HG02642 (cell line): ENCODE results near the gene FHAD1.

Source experiments
- ATAC-seq: cut with Tn5 transposase; IDR thresholded peaks from one replicate; pipeline ENCODE4 v1.9.1; 2021; ENCODE audit warnings: mild to moderate bottlenecking; ENCODE audit not compliant: unreplicated experiment, poor library complexity

The FHAD1 gene

GRCh38 chr1:15323351-15323988 lies 76.4 kb downstream of the FHAD1 start:
- ATAC-seq: peak; percentile 56

DNA sequence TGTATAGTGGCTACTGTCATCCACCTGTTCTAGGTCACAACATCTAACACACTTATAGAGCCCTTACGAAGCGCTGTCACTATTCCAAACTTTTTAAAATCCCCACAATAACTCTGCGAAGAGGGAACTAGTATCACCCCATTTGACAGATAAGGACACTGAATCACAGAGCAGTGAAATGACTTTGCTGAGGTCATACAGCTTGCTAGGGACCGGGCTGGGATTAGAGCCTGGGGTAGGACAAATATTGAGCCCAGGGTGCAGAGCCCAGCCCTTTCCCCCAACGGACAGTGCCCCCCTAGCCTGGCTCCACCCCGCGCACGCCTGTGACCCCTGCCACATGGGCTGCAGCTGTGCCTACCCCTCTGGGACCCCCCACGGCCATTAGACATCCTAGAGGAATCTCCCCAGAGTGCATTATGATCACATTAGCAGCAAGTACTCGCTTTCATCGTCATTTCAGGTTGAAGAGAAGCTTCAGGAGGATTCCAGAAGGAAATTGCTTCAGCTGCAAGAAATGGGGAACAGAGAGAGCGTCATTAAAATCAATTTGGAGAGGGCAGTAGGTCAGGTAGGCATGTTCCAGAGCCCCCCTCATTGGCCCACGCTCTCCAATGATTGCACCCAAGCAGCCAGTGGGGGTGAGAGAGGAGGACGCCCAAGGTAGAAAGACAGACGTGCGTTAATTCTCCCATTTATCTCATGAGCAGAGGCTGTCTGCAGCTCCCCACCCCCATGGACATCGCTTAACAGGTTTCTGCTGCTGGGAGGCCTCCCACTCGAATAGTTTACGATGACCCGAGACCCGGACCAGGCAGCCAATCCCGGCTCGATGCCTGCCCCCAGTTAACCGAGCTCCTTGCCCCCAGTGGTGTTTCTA lies 77.2 kb downstream of the FHAD1 start:
- no peak for ATAC-seq

DNA sequence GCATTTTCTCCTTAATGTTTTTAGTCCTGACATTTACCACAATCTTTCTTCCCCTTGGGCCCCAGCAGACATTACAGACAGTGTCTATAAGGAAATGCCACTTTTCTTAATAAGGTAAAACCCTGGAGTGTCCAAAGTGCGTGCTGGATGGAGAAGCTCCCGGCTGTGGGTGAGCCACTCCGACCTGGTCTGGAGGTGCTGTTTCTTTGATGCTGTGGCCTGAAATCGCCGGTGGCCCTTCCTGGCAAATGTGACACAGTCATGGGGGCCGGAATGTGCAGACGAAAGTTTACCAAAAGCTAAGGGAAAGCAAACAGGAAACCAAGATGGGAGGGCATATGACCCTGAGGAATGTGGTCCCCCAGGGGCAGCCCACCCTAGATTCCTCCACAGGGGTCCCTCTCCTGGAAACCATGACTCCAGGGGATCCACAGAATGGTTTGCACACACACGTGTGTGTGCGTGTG lies 77.9 kb downstream of the FHAD1 start:
- no peak for ATAC-seq

DNA sequence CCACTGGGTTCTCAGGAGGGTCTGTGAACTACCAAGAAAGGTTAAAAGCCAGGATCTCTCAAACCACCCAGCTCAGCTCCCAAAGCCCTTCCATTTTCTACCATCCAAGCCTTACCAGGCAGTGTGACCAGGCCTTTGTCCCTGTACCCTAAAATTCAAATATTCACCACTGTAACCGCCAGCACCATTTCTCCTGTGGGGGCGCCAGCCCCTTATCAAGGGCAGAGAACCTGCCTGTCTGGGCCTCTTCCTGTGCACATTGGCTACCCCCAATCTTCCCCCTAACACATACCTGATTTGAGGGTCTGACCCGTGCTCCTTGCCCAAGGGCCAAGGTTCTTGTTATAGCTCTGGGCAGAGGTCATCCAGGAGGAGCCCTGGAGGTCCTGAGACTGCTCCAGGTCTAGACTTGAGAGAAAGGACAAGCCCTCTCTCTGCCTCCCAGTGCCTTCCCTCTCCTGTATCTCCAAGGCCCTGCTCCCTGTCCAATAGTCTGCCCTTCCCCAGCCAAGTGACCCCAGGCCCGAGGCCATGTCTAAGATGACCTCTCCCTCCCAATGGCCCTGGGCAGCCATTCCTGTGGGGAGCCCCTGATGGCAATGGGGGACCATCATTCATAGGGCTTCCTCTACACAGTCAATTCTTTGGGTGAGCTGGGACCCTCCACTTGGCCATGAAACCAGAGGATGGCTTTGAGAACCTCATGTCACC lies 78.5 kb downstream of the FHAD1 start:
- no peak for ATAC-seq

DNA sequence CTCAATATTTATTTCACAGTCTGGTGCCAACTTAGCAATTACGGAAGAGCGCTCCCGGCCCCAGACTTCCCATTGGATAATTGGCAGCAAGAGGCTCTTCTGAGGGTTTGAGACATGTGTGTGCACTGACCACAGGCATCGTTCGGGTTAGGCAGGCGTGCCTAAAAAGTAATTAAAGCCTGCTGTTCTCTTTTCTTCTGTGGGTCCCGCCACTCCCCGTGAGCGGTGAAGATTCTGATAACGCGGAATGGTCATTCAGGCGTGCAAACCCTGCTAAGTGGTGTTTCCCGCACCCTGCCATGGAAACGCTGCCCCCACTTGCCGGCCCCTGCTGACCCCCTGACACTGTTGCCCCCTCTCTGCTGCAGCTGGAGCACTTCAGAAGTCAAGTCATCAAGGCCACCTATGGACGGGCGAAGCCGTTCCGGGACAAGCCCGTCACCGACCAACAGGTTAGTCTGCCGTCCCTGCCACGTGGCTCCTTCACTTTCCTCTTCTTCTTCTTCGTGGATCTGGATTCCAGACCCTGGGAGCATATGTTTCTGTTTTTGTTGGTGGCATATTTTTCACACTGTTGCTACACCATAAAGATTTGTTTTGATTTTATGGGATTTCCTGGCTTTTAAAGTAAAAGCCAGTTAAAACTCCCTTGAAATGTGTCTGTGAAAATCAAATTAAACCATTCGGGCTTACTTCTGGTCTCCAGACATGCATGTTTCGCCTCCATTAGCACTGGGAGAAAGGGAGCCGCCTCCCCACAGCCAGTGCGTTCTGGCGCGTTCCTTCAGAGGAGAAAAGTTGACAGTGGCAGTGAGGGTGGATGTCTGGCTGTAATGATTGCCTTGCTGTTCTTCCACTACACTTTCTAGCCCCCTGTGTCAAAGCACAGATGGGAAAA lies 79.9 kb downstream of the FHAD1 start:
- no peak for ATAC-seq

- ATAC-seq: no peak
Measured at GRCh38 chr1:15328351-15329103, 81.5 kb downstream of the FHAD1 start.

GRCh38 chr1:15329104-15329820 lies 82.2 kb downstream of the FHAD1 start:
- ATAC-seq: no peak

- ATAC-seq: no peak
Measured at GRCh38 chr1:15330028-15330427, 83.0 kb downstream of the FHAD1 start.

DNA sequence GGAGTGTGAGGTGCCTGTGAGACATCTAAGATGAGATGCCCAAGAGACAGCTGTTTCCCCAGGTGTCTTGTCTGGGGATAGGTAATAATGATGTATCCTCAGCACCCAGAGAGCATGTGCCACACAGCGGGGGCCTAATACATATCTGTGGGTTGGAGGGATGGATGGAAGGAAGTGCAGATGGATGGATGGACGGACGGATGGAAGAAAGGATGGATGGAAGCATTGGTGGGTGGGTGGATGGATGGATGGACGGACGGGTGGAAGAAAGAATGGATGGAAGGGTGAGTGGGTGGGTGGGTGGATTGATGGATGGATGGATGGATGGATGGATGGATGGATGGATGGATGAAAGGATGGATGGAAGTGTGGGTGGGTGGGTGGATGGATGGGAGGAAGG lies 84.2 kb downstream of the FHAD1 start:
- ATAC-seq: no peak

DNA sequence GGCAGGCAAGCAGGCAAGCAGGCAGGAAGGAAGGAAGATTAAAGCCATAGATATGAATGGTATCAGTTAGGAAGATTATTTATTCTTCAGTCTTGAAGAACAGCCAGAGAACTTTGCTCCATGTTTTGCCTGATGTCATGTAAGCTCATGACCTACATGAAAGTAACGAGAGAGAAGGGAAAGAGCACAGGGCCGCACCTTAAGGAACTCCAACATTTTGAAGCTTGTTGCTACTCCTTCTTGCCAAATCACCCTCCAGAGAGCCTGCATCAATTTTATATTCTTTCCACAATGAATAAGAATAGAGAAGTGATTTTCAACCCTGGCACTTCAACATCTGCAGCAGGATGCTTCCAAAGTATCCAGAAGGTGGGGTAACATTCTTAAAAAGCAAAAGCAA lies 84.7 kb downstream of the FHAD1 start:
- no peak for ATAC-seq

DNA sequence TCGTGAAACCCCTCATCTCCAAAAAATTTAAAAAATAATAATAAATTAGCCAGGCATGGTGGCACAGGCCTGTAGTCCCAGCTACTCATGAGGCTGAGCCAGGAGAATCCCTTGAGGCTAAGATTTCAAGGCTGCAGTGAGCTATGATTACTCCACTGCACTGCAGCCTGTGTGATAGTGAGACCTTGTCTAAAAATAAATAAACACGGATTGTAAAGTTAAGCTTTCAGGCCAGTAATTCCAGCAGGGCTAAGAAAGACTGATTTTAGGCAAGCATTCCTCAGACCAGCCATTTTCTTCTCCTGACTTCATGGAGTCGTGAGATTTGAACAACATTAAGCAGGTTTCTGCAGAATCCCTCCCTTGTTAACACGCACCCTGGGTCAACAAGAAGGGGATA lies 85.5 kb downstream of the FHAD1 start:
- ATAC-seq: no peak

GRCh38 chr1:15332952-15333715 lies 86.1 kb downstream of the FHAD1 start:
- no peak for ATAC-seq

- no peak for ATAC-seq
Measured at GRCh38 chr1:15334995-15335394, 88.0 kb downstream of the FHAD1 start.

DNA sequence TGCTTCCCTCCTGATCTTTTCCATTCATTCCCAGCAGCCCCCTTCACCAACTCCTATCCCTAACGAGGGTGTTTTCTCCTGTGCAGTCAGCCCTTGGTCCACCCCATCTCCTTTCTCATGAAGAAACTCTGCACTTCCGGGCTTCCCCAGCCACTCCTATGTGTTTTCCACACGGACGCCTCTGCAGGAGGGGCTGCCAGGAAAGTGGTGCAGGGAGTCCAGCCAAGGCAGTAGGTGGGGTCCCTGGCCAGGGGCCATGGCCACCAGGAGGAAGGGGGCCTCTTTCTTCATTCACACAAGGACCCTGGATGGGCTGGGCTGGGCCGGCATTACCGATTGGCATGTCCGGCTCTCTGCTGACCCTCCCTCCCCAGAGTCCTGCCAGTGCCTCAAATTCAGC lies 89.8 kb downstream of the FHAD1 start:
- no peak for ATAC-seq

DNA sequence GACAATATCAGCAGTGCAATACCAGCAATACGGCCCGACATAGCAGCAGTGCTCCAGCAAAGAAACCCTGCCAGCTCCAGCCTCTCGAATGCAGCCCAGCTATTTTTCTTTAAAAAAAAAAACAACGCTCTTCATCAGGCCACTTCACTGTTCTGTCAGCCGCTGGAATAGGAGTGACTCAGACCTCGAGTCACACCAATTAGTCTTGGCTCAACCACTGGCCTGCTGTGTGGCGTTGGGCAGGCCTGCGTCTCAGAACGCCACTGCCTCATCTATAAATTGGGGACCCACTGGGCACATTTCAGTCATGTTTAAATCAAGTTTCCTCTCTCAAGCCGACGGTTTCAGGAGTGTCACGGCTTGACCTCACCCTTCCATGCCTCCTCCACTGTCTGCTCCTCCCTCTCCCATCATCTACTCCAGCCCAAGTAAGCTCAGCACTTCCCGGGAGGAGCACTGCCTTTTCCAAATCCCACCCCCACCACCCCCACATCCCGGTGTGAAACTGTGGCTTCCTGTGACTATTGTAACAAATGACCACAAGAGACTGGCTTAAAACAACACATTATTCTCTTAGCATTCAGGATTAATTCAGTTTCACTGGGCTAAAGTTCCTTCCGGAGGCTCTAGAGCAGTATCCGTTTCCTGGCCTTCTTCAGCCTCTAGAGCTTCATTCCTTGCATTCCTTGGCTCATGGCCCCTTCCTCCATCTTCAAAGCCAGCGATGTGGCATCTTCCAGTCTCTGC lies 90.8 kb downstream of the FHAD1 start:
- no peak for ATAC-seq

- no peak for ATAC-seq
Measured at GRCh38 chr1:15339570-15339969, 92.5 kb downstream of the FHAD1 start.

DNA sequence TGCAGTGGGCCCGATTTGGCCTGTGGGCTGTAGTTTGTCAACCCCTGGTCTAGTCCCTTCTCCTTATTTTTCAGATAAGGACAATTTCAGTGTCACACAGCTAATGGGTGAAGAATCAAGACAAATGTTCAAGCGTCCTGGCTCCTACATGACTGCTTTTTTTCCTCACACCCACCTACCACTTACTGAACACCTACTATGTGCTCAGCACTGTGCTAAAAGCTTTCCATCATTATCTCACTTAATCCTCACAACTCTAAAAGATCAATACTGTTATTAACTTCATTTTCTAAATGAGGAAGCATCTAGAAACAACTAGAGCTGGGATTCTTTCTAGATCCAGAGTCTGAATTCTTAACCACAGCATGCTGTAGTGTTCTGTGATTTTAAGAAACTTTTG lies 94.2 kb downstream of the FHAD1 start:
- no peak for ATAC-seq
